Fibroblast of lung (primary cell): Measurements from ENCODE around the gene ARHGAP18. TPM values are rescaled to one million over a fixed set of nuclear protein-coding genes. Genes with fewer than 3 reads are reported as not detected.

ENCODE experiments used
- DNase-seq, 2 donors: peaks; one replicate each; pipeline versions ENCODE4 v3.0.0 to v3.0.0-alpha.2; 2010; ENCODE audit warnings: low read depth in 2 of 2
- H2AFZ ChIP-seq: 2 replicates; pipeline ENCODE4 v1.5.1; 2012; ENCODE audit warnings: low read length, control low read depth, inconsistent platforms
- H3K27ac ChIP-seq: 2 replicates; pipeline ENCODE4 v1.5.1; 2011; ENCODE audit warnings: low read length, control low read depth; ENCODE audit not compliant: insufficient read depth
- H3K27me3 ChIP-seq: 2 replicates; pipeline ENCODE4 v1.5.1; 2011; ENCODE audit warnings: mild to moderate bottlenecking, low read length; ENCODE audit not compliant: control insufficient read depth, insufficient read depth
- H3K36me3 ChIP-seq: 2 replicates; pipeline ENCODE4 v1.5.1; 2011; ENCODE audit warnings: low read length; ENCODE audit not compliant: control insufficient read depth, insufficient read depth
- H3K4me1 ChIP-seq: 2 replicates; pipeline ENCODE4 v1.5.1; 2011; ENCODE audit warnings: low read length; ENCODE audit not compliant: control insufficient read depth, insufficient read depth; ENCODE audit errors: extremely low read depth
- H3K4me2 ChIP-seq: 2 replicates; pipeline ENCODE4 v1.5.1; 2011; ENCODE audit warnings: low read length, control low read depth; ENCODE audit not compliant: insufficient read depth; ENCODE audit errors: extremely low read depth
- H3K4me3 ChIP-seq, 4 experiments: fragments of 200-600 bp in 1 of 4; sonication (generic) in 1 of 4; replicated peaks in 1 of 4; 2 replicates each; pipeline ENCODE4 v1.5.1; 2011 to 2016; ENCODE audit warnings: low read length in 4 of 4, low read depth in 3 of 4, mild to moderate bottlenecking in 3 of 4, control low read depth in 2 of 4, inconsistent platforms in 1 of 4, mixed read lengths in 1 of 4; ENCODE audit not compliant: insufficient read depth in 1 of 4; ENCODE audit errors: control extremely low read depth in 1 of 4
- H3K79me2 ChIP-seq: 2 replicates; pipeline ENCODE4 v1.5.1; 2012; ENCODE audit warnings: mild to moderate bottlenecking, low read length, inconsistent platforms; ENCODE audit not compliant: control insufficient read depth, insufficient read depth
- H3K9ac ChIP-seq: 2 replicates; pipeline ENCODE4 v1.5.1; 2011; ENCODE audit warnings: mild to moderate bottlenecking, low read length, control low read depth; ENCODE audit not compliant: insufficient read depth
- H3K9me3 ChIP-seq: 2 replicates; pipeline ENCODE4 v1.5.1; 2012; ENCODE audit warnings: low read depth, low read length; ENCODE audit not compliant: control insufficient read depth, insufficient read depth
- H4K20me1 ChIP-seq: 2 replicates; pipeline ENCODE4 v1.5.1; 2011; ENCODE audit warnings: low read length; ENCODE audit not compliant: control insufficient read depth, insufficient read depth; ENCODE audit errors: extremely low read depth
- CTCF ChIP-seq, 2 donors: IDR thresholded peaks in 1 of 2; conservative IDR thresholded peaks in 1 of 2; 1 replicate in 1 of 2; 2 replicates in 1 of 2; pipeline ENCODE4 v1.5.1; 2011 to 2012; ENCODE audit warnings: low read length in 2 of 2, control low read depth in 1 of 2, inconsistent platforms in 1 of 2, low read depth in 1 of 2, mild to moderate bottlenecking in 1 of 2
- EZH2 ChIP-seq: IDR thresholded peaks from 2 replicates; pipeline ENCODE4 v1.5.1; 2012; ENCODE audit warnings: low read length, control low read depth, mild to moderate bottlenecking; ENCODE audit errors: missing control alignments
- polyA plus RNA-seq, 2 donors: library from polyadenylated mRNA; depleted of rRNA in 1 of 2; stranded (reverse) in 1 of 2; unstranded in 1 of 2; fragments of >200 nt; gene quantifications; 2 replicates each; pipeline ENCODE4 v1.2.1, GENCODE V29; 2011 to 2012; ENCODE audit warnings: missing spikeins in 1 of 2
- total RNA-seq: library from RNA; depleted of rRNA; stranded (reverse); fragments of >200 nt; gene quantifications from 2 replicates; pipeline ENCODE4 v1.2.1, GENCODE V29; 2014

Gene ARHGAP18
- total and polyA plus RNA-seq, 2 donors (not counting 1 experiment from before 2014, with no cell fraction given) = 18.6 to 38.3 TPM

- no peaks in the 10 kb centered on the region for H3K36me3 ChIP-seq
- H3K4me1 ChIP-seq = peaks cover 28% of the 10 kb centered on the region
- H3K79me2 ChIP-seq = no peaks in the 10 kb centered on the region
- H3K9ac ChIP-seq = no peak overlapping the region
- TF ChIP-seq CTCF (conservative IDR thresholded peaks at IDR 0.05 in 1 of 2, IDR thresholded peaks at IDR 0.05 in 1 of 2; ENCODE audit: low read depth in 1 of 2, low read length in 2 of 2) (no peak), EZH2 (no peak)
- no peaks in the 10 kb centered on the region for H3K9me3 ChIP-seq
- H3K4me2 ChIP-seq = no peak overlapping the region
- no peak for DNase-seq
- H4K20me1 ChIP-seq = no peaks in the 10 kb centered on the region
- no peaks in the 10 kb centered on the region for H3K27me3 ChIP-seq
- H3K4me3 ChIP-seq = no peak overlapping the region
- peak overlapping the region; percentile 64 for H3K27ac ChIP-seq
- H2AFZ ChIP-seq = no peak overlapping the region
Observed at GRCh38 chr6:129747588-129748112, 37.7 kb upstream of the ARHGAP18 start.

DNA sequence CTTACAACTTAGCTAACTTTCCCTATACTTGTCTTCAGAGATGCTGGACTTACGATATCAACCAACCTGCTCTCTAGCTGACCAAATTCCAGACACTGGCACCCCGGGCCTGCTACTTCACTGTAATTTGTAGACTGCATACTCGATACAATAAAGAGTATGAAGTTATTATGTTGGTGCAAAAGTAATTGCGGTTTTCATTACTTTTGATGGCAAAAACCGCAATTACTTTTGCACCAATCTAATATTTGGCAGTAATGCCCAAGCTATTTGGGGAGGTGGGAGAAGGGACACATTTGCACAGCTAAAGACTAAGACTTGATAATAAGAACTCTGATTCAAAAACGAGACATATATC lies 34.9 kb upstream of the ARHGAP18 start:
- H3K27ac ChIP-seq = no peak overlapping the region
- TF ChIP-seq CTCF (conservative IDR thresholded peaks at IDR 0.05 in 1 of 2, IDR thresholded peaks at IDR 0.05 in 1 of 2; ENCODE audit: low read depth in 1 of 2, low read length in 2 of 2) (no peak), EZH2 (no peak)
- H3K36me3 ChIP-seq = no peaks in the 10 kb centered on the region
- peak overlapping the region; percentile 1 for H3K4me2 ChIP-seq
- no peak overlapping the region for H2AFZ ChIP-seq
- H3K27me3 ChIP-seq = no peaks in the 10 kb centered on the region
- no peaks in the 10 kb centered on the region for H4K20me1 ChIP-seq
- no peaks in the 10 kb centered on the region for H3K9me3 ChIP-seq
- no peak for DNase-seq
- no peaks in the 10 kb centered on the region for H3K79me2 ChIP-seq
- no peak overlapping the region for H3K9ac ChIP-seq
- H3K4me3 ChIP-seq = no peak overlapping the region
- peaks cover 18% of the 10 kb centered on the region for H3K4me1 ChIP-seq

GRCh38 chr6:129744201-129744879 lies 34.4 kb upstream of the ARHGAP18 start:
- DNase-seq = peak; percentile 93 to 94
- Histone ChIP-seq H3K36me3 (no peaks in the 10 kb centered on the region), H2AFZ (peak overlapping the region; percentile 0), H3K4me2 (peak overlapping the region; percentile 1), H3K9me3 (no peaks in the 10 kb centered on the region), H3K27me3 (no peaks in the 10 kb centered on the region), H3K4me3 (no peak overlapping the region), H3K27ac (no peak overlapping the region), H4K20me1 (no peaks in the 10 kb centered on the region), H3K4me1 (peaks cover 18% of the 10 kb centered on the region), H3K9ac (no peak overlapping the region), H3K79me2 (no peaks in the 10 kb centered on the region)
- TF ChIP-seq CTCF (conservative IDR thresholded peaks at IDR 0.05 in 1 of 2, IDR thresholded peaks at IDR 0.05 in 1 of 2; ENCODE audit: low read depth in 1 of 2, low read length in 2 of 2) = no peak
- TF ChIP-seq EZH2 = no peak
